HG03159 (cell line): ENCODE data around the gene LMO3.

Experiments used
- ATAC-seq: cut with Tn5 transposase; IDR thresholded peaks from one replicate; pipeline ENCODE4 v1.9.1; 2021; ENCODE audit warnings: mild to moderate bottlenecking, moderate library complexity; ENCODE audit not compliant: unreplicated experiment

The LMO3 gene

GRCh38 chr12:16602412-16602811, 3.5 kb downstream of the LMO3 start:
- ATAC-seq = no peak

- no peak for ATAC-seq
Measured at GRCh38 chr12:16600525-16600924, 5.4 kb downstream of the LMO3 start.

- ATAC-seq = no peak
Measured at GRCh38 chr12:16599081-16599480, 6.9 kb downstream of the LMO3 start.

- ATAC-seq = no peak
Measured at GRCh38 chr12:16594797-16595196, 11.2 kb downstream of the LMO3 start.

- ATAC-seq = no peak
Measured at GRCh38 chr12:16593546-16593945, 12.4 kb downstream of the LMO3 start.

GRCh38 chr12:16590645-16591044, 15.3 kb downstream of the LMO3 start:
- no peak for ATAC-seq

GRCh38 chr12:16588812-16589211, 17.1 kb downstream of the LMO3 start:
- no peak for ATAC-seq

GRCh38 chr12:16587514-16587913, 18.4 kb downstream of the LMO3 start:
- no peak for ATAC-seq

- no peak for ATAC-seq
Measured at GRCh38 chr12:16587110-16587453, 18.9 kb downstream of the LMO3 start.

GRCh38 chr12:16586350-16587109, 19.4 kb downstream of the LMO3 start:
- no peak for ATAC-seq

- no peak for ATAC-seq
Measured at GRCh38 chr12:16585781-16586180, 20.2 kb downstream of the LMO3 start.

- ATAC-seq = no peak
Measured at GRCh38 chr12:16583969-16584745, 21.8 kb downstream of the LMO3 start.

GRCh38 chr12:16581416-16581815, 24.5 kb downstream of the LMO3 start:
- no peak for ATAC-seq

- no peak for ATAC-seq
Measured at GRCh38 chr12:16579041-16579440, 26.9 kb downstream of the LMO3 start.

GRCh38 chr12:16573398-16574077, 32.4 kb downstream of the LMO3 start:
- no peak for ATAC-seq

GRCh38 chr12:16568873-16569272, 37.1 kb downstream of the LMO3 start:
- ATAC-seq = peak; percentile 84

GRCh38 chr12:16564675-16565074, 41.3 kb downstream of the LMO3 start:
- ATAC-seq = no peak

GRCh38 chr12:16563504-16563903, 42.5 kb downstream of the LMO3 start:
- no peak for ATAC-seq

- no peak for ATAC-seq
Measured at GRCh38 chr12:16562921-16563320, 43.0 kb downstream of the LMO3 start.

GRCh38 chr12:16562435-16562834, 43.5 kb downstream of the LMO3 start:
- no peak for ATAC-seq

- no peak for ATAC-seq
Measured at GRCh38 chr12:16560273-16560672, 45.7 kb downstream of the LMO3 start.

- no peak for ATAC-seq
Measured at GRCh38 chr12:16555630-16556029, 50.3 kb downstream of the LMO3 start.
